Lower leg skin (tissue), 3 donors: Measurements from ENCODE around the gene TAF12.

ENCODE experiments used
- POLR2A ChIP-seq, 2 donors: fragments of 450-650 bp; IDR thresholded peaks; one replicate each; pipeline ENCODE4 v1.6.1; 2016 to 2017; ENCODE audit warnings: antibody characterized with exemption in 2 of 2, mild to moderate bottlenecking in 1 of 2, moderate library complexity in 1 of 2
- TF ChIP-seq, protein P1 (sequence below), 3 donors: fragments of 450-650 bp; IDR thresholded peaks; one replicate each; pipeline ENCODE4 v1.5.1; 2016; ENCODE audit warnings: antibody characterized with exemption in 3 of 3, mild to moderate bottlenecking in 3 of 3, moderate library complexity in 2 of 3

DNA sequence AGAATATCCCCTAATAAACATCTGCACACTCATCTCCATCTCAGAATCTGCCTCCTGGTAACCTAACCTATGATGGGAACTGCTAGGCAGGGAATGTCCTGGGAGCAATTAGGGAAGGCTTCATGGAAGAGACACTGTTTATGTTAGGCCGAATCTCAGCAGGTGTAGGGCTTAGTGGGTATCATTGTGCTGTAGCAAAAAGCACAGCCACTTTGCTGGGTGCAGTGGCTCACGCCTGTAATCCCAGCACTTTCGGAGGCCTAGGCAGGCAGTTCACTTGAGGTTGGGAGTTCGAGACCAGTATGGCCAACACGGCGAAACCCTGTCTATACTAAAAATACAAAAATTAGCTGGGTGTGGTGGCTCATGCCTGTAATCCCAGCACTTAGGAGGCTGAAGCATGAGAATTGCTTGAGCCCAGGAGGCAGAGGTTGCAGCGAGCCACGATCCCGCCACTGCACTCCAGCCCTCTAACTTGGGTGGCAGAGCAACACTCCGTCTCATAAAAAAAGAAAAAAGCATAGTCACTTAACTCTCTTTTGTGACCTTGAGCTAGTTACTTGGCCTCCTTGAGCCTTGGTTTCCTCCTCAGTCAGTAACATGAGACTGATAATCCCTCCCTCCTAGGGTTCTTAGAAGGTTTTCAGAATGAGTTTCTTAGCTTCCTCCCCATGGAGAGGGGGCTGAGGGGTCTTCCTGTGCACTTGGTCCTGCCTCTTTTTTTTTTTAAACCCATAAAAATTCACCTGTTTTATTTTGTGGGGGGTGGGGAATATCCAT lies 47.3 kb downstream of the TAF12 start:
- TF ChIP-seq, protein P1, sequence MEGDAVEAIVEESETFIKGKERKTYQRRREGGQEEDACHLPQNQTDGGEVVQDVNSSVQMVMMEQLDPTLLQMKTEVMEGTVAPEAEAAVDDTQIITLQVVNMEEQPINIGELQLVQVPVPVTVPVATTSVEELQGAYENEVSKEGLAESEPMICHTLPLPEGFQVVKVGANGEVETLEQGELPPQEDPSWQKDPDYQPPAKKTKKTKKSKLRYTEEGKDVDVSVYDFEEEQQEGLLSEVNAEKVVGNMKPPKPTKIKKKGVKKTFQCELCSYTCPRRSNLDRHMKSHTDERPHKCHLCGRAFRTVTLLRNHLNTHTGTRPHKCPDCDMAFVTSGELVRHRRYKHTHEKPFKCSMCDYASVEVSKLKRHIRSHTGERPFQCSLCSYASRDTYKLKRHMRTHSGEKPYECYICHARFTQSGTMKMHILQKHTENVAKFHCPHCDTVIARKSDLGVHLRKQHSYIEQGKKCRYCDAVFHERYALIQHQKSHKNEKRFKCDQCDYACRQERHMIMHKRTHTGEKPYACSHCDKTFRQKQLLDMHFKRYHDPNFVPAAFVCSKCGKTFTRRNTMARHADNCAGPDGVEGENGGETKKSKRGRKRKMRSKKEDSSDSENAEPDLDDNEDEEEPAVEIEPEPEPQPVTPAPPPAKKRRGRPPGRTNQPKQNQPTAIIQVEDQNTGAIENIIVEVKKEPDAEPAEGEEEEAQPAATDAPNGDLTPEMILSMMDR (IDR thresholded peaks at IDR 0.05): no peak
- no peak for TF ChIP-seq POLR2A (IDR thresholded peaks at IDR 0.05)
